Activated CD4-positive, alpha-beta memory T cell treated with anti-CD3 and anti-CD28 coated beads, Interleukin-2, amount 10 ng/mL, durations not matched to agents 7 days and 5 days (primary cell): ENCODE data around the gene SPTBN4. TPM values are rescaled to one million over a fixed set of nuclear protein-coding genes. Genes with fewer than 3 reads are reported as not detected.
"Not testable (repeated sequence)": the region's sequence is repeated elsewhere in the genome, so short reads cannot be mapped to it uniquely, and the experiment has no call there.

Experiments
- CTCF ChIA-PET: fragments of 350-600 bp; sonication (Branson Sonifier 250); formaldehyde crosslinking; loops from one replicate; lab custom pipeline; 2021; ENCODE audit warnings: antibody characterized with exemption, inconsistent platforms; lab: Charles Lee
- POLR2A ChIA-PET: fragments of 350-600 bp; sonication (Branson Sonifier 250); formaldehyde crosslinking; loops from one replicate; lab custom pipeline; 2021; ENCODE audit warnings: antibody characterized with exemption; lab: Charles Lee
- DNase-seq: peaks from one replicate; pipeline ENCODE4 v3.0.0-alpha.2; 2020
- H3K27ac Mint-ChIP-seq: one replicate; pipeline ENCODE4 v1.8.0; 2021; ENCODE audit warnings: mild to moderate bottlenecking, mixed read lengths
- H3K27me3 Mint-ChIP-seq: one replicate; pipeline ENCODE4 v1.8.0; 2021; ENCODE audit warnings: mixed read lengths
- H3K36me3 Mint-ChIP-seq: one replicate; pipeline ENCODE4 v1.8.0; 2021; ENCODE audit warnings: low read depth, mixed read lengths
- H3K4me1 Mint-ChIP-seq: one replicate; pipeline ENCODE4 v1.8.0; 2021; ENCODE audit warnings: mixed read lengths
- H3K4me3 Mint-ChIP-seq: one replicate; pipeline ENCODE4 v1.8.0; 2021; ENCODE audit warnings: mild to moderate bottlenecking, mixed read lengths
- H3K9me3 Mint-ChIP-seq: one replicate; pipeline ENCODE4 v1.8.0; 2021; ENCODE audit warnings: mixed read lengths
- total RNA-seq, 2 experiments: library from RNA; stranded (reverse); gene quantifications; one replicate each; pipeline ENCODE4 v1.2.3, GENCODE V29; 2021

The SPTBN4 gene
- total RNA-seq, 2 experiments from 2014 or later: 0.60 to 1.3 TPM

GRCh38 chr19:40583283-40583682, 116.5 kb downstream of the SPTBN4 start:
- H3K27me3 Mint-ChIP-seq: no peaks in the 10 kb centered on the region
- no peak overlapping the region for H3K27ac Mint-ChIP-seq
- H3K9me3 Mint-ChIP-seq: no peaks in the 10 kb centered on the region
- DNase-seq: no peak
- ChIA-PET POLR2A (no interaction called here), CTCF (interaction anchor here (0.6 kb wide), 1 partner anchor 13 kb away, joined by 3 read pairs; no protein-coding TSS in a partner anchor)
- peaks cover 16% of the 10 kb centered on the region for H3K4me1 Mint-ChIP-seq
- H3K36me3 Mint-ChIP-seq: peaks cover 60% of the 10 kb centered on the region
- no peak overlapping the region for H3K4me3 Mint-ChIP-seq

- Mint-ChIP-seq H3K4me3 (no peak overlapping the region), H3K27ac (no peak overlapping the region), H3K27me3 (no peaks in the 10 kb centered on the region), H3K9me3 (no peaks in the 10 kb centered on the region), H3K36me3 (peaks cover 57% of the 10 kb centered on the region), H3K4me1 (peaks cover 12% of the 10 kb centered on the region)
- CTCF ChIA-PET: no interaction called here
- no peak for DNase-seq
- POLR2A ChIA-PET: no interaction called here
These were observed 117.2 kb downstream of the SPTBN4 start for GRCh38 chr19:40584007-40584406.

GRCh38 chr19:40585241-40585981, 118.6 kb downstream of the SPTBN4 start:
- ChIA-PET CTCF (interaction anchor here (1.1 kb wide), 1 partner anchor 43 kb away, joined by 3 read pairs; no protein-coding TSS in a partner anchor), POLR2A (no interaction called here)
- H3K9me3 Mint-ChIP-seq: no peaks in the 10 kb centered on the region
- no peak for DNase-seq
- H3K27ac Mint-ChIP-seq: peak overlapping the region; percentile 59
- H3K36me3 Mint-ChIP-seq: peaks cover 54% of the 10 kb centered on the region
- no peak overlapping the region for H3K4me3 Mint-ChIP-seq
- peaks cover 12% of the 10 kb centered on the region for H3K4me1 Mint-ChIP-seq
- no peaks in the 10 kb centered on the region for H3K27me3 Mint-ChIP-seq

- Mint-ChIP-seq H3K4me1 (peaks cover 12% of the 10 kb centered on the region), H3K36me3 (peaks cover 54% of the 10 kb centered on the region), H3K4me3 (no peak overlapping the region), H3K27ac (peak overlapping the region; percentile 59), H3K9me3 (no peaks in the 10 kb centered on the region), H3K27me3 (no peaks in the 10 kb centered on the region)
- CTCF ChIA-PET: interaction anchor here (1.1 kb wide), 1 partner anchor 43 kb away, joined by 3 read pairs; no protein-coding TSS in a partner anchor
- DNase-seq: no peak
- POLR2A ChIA-PET: no interaction called here
These were observed 119.2 kb downstream of the SPTBN4 start for GRCh38 chr19:40585982-40586422.

- POLR2A ChIA-PET: no interaction called here
- Mint-ChIP-seq H3K9me3 (no peaks in the 10 kb centered on the region), H3K27ac (no peak overlapping the region), H3K4me3 (no peak overlapping the region), H3K36me3 (peaks cover 51% of the 10 kb centered on the region), H3K4me1 (peaks cover 12% of the 10 kb centered on the region), H3K27me3 (no peaks in the 10 kb centered on the region)
- CTCF ChIA-PET: interaction anchor here (0.7 kb wide), 1 partner anchor 51 kb away, joined by 3 read pairs; no protein-coding TSS in a partner anchor
- no peak for DNase-seq
These were observed 119.8 kb downstream of the SPTBN4 start for GRCh38 chr19:40586611-40587010.

GRCh38 chr19:40588110-40588854, 121.5 kb downstream of the SPTBN4 start:
- Mint-ChIP-seq H3K4me1 (peaks cover 12% of the 10 kb centered on the region), H3K4me3 (no peak overlapping the region), H3K27ac (no peak overlapping the region), H3K9me3 (no peaks in the 10 kb centered on the region), H3K27me3 (no peaks in the 10 kb centered on the region), H3K36me3 (peaks cover 42% of the 10 kb centered on the region)
- CTCF ChIA-PET: no interaction called here
- DNase-seq: no peak
- POLR2A ChIA-PET: no interaction called here

GRCh38 chr19:40588926-40589569, 122.2 kb downstream of the SPTBN4 start:
- peaks cover 12% of the 10 kb centered on the region for H3K4me1 Mint-ChIP-seq
- DNase-seq: no peak
- ChIA-PET POLR2A (interaction anchor here (0.9 kb wide), 1 partner anchor 11 kb away, joined by 3 read pairs; no protein-coding TSS in a partner anchor), CTCF (no interaction called here)
- no peak overlapping the region for H3K4me3 Mint-ChIP-seq
- H3K36me3 Mint-ChIP-seq: peaks cover 36% of the 10 kb centered on the region
- no peak overlapping the region for H3K27ac Mint-ChIP-seq
- no peaks in the 10 kb centered on the region for H3K9me3 Mint-ChIP-seq
- no peaks in the 10 kb centered on the region for H3K27me3 Mint-ChIP-seq

GRCh38 chr19:40589591-40590429, 123.0 kb downstream of the SPTBN4 start:
- no peak overlapping the region for H3K4me3 Mint-ChIP-seq
- ChIA-PET CTCF (no interaction called here), POLR2A (interaction anchor here (0.9 kb wide), 1 partner anchor 10 kb away, joined by 3 read pairs; no protein-coding TSS in a partner anchor)
- H3K4me1 Mint-ChIP-seq: peaks cover 19% of the 10 kb centered on the region
- H3K27me3 Mint-ChIP-seq: no peaks in the 10 kb centered on the region
- H3K27ac Mint-ChIP-seq: no peak overlapping the region
- no peaks in the 10 kb centered on the region for H3K9me3 Mint-ChIP-seq
- DNase-seq: no peak
- peaks cover 28% of the 10 kb centered on the region for H3K36me3 Mint-ChIP-seq

GRCh38 chr19:40590464-40591265, 123.9 kb downstream of the SPTBN4 start:
- peaks cover 1% of the 10 kb centered on the region for H3K27me3 Mint-ChIP-seq
- CTCF ChIA-PET: interaction anchor here (0.6 kb wide), 1 partner anchor 272 kb away, joined by 3 read pairs; no protein-coding TSS in a partner anchor

GRCh38 chr19:40591724-40592123, 124.9 kb downstream of the SPTBN4 start:
- H3K4me3 Mint-ChIP-seq, CTCF ChIA-PET, DNase-seq, H3K27me3 Mint-ChIP-seq, H3K9me3 Mint-ChIP-seq, H3K27ac Mint-ChIP-seq: not testable (repeated sequence)
- H3K4me1 Mint-ChIP-seq: peaks cover 11% of the 10 kb centered on the region
- POLR2A ChIA-PET: interaction anchor here (0.9 kb wide), 1 partner anchor 18 kb away, joined by 3 read pairs; no protein-coding TSS in a partner anchor
- H3K36me3 Mint-ChIP-seq: peaks cover 15% of the 10 kb centered on the region

More at GRCh38 chr19:40590464-40591265, 123.9 kb downstream of the SPTBN4 start:
- Mint-ChIP-seq H3K4me3 (no peak overlapping the region), H3K36me3 (peaks cover 25% of the 10 kb centered on the region), H3K9me3 (no peaks in the 10 kb centered on the region), H3K4me1 (peaks cover 20% of the 10 kb centered on the region), H3K27ac (no peak overlapping the region)
- POLR2A ChIA-PET: interaction anchor here (1.0 kb wide), 1 partner anchor 12 kb away, joined by 5 read pairs; no protein-coding TSS in a partner anchor
- no peak for DNase-seq

- peaks cover 10% of the 10 kb centered on the region for H3K4me1 Mint-ChIP-seq
- no peaks in the 10 kb centered on the region for H3K9me3 Mint-ChIP-seq
- H3K27me3 Mint-ChIP-seq: peaks cover 7% of the 10 kb centered on the region
- POLR2A ChIA-PET: interaction anchor here (0.9 kb wide), 1 partner anchor 18 kb away, joined by 3 read pairs; no protein-coding TSS in a partner anchor
- no peak overlapping the region for H3K27ac Mint-ChIP-seq
- no peak for DNase-seq
- CTCF ChIA-PET: no interaction called here
- H3K4me3 Mint-ChIP-seq: no peak overlapping the region
- H3K36me3 Mint-ChIP-seq: peaks cover 11% of the 10 kb centered on the region
These were observed 125.4 kb downstream of the SPTBN4 start for GRCh38 chr19:40592170-40592569.
